Ascending aorta (tissue), 2 donors: Measurements from ENCODE around the gene DENND2C. TPM values are rescaled to one million over a fixed set of nuclear protein-coding genes. Genes with fewer than 3 reads are reported as not detected.

ENCODE experiments used
- DNase-seq, 2 donors: peaks; one replicate each; pipeline ENCODE4 v3.0.0-alpha.2; 2019; ENCODE audit warnings: low spot score in 2 of 2
- H3K27ac ChIP-seq, 2 donors: fragments of 200-600 bp; sonication (generic); one replicate each; pipeline ENCODE4 v1.5.1; 2016 to 2017; ENCODE audit warnings: mild to moderate bottlenecking in 1 of 2
- H3K27me3 ChIP-seq: fragments of 200-600 bp; sonication (generic); one replicate; pipeline ENCODE4 v1.5.1; 2017
- H3K36me3 ChIP-seq, 2 donors: fragments of 200-600 bp; sonication (generic); one replicate each; pipeline ENCODE4 v1.5.1; 2016
- H3K4me1 ChIP-seq, 2 donors: fragments of 200-600 bp; sonication (generic); one replicate each; pipeline ENCODE4 v1.5.1; 2016 to 2017; ENCODE audit warnings: mild to moderate bottlenecking in 1 of 2
- H3K4me3 ChIP-seq, 2 donors: fragments of 200-600 bp; sonication (generic); one replicate each; pipeline ENCODE4 v1.5.1; 2016 to 2017; ENCODE audit warnings: mild to moderate bottlenecking in 1 of 2
- H3K9me3 ChIP-seq, 2 donors: fragments of 200-600 bp; sonication (generic); one replicate each; pipeline ENCODE4 v1.5.1; 2016
- intact Hi-C: fragments of 100-400 bp; cut with DNase I; formaldehyde crosslinking; loops from one replicate; pipeline ENCODE4 v1.15.1; 2023
- total RNA-seq: library from RNA; depleted of rRNA; stranded (reverse); fragments of >200 nt; gene quantifications from one replicate; pipeline ENCODE4 v1.1.0, GENCODE V29; 2016
- TF ChIP-seq, protein P1 (sequence below), 3 experiments: fragments of 200-600 bp in 2 of 3; fragments of 450-650 bp in 1 of 3; sonication (generic) in 2 of 3; IDR thresholded peaks; one replicate each; pipeline ENCODE4 v1.5.1; 2016 to 2019; ENCODE audit warnings: antibody characterized with exemption in 3 of 3, mild to moderate bottlenecking in 1 of 3, moderate library complexity in 1 of 3

The DENND2C gene, protein sequence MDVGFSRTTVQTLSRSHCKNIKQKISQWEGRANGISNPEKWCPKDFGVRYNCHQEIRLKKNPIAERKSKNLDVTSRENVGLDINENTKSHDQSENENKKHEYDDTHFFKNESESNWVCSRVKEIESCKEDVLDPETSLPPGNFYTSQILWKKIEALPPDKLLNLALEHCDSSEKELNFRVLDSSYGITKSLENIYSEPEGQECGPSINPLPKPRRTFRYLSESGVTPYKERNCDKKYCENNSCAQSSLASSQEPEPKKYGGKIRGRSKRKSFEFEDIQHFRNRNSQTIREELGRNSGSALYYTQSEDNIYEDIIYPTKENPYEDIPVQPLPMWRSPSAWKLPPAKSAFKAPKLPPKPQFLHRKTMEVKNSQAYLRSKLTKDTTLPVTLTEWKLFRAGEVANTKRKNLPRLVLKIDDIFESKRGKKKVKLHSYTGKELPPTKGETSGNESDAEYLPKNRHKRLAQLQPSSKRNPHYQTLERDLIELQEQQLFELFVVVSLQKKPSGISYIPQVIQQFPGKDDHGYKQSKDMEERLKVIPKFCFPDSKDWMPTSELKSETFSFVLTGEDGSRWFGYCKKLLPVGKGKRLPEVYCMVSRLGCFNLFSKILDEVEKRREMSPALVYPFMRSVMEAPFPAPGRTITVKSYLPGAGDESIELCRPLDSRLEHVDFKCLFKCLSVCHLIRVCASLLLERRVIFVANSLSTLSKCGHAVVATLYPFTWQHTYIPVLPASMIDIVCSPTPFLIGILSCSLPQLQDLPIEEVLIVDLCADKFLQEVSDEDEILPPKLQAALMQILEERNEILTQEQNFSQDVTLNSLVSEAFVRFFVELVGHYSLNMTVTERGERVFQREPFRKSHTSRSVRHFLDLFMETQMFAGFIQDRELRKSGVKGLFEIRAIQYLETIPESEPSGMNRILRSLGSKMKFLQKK
- total RNA-seq = 5.4 TPM

DNA sequence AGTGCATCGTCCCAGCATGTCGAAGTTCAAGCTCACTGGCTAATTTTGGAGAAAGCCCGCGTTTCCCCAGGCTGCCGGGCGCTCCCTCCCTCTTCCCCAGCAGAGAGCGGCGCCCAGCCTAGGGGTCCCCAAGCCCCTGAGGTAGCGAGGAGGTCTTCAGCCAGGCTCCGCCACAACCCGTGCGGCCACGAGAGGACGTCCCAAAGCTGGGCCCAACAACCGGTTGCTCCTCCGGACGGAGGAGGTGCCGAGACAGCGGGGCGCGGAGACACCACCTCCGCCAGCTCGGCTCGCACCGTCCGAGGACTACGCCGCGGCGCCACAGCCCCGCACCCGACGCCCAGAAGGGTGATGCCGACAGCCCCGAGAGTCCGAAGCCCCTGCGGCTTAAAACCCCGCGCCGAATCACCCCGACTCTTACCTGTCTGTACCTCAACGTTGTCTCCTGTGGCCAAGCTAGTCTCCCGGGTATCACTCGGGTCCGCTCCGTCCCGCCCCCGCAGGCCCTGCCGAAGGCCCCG is at the start of gene DENND2C:
TSS of gene DENND2C (minus strand) at position 488 of the 521 bp plus-strand sequence. CDS start 44,065 bp downstream, outside the sequence.
- H3K27ac ChIP-seq = peak within 1 kb of the TSS; percentile 68 to 82
- intact Hi-C loops = loop anchor here (1.0 to 10.0 kb wide), 8 partner anchors 47 to 1282 kb away; partner anchors contain the start of genes BCAS2, CSDE1, NRAS and TRIM33

DNA sequence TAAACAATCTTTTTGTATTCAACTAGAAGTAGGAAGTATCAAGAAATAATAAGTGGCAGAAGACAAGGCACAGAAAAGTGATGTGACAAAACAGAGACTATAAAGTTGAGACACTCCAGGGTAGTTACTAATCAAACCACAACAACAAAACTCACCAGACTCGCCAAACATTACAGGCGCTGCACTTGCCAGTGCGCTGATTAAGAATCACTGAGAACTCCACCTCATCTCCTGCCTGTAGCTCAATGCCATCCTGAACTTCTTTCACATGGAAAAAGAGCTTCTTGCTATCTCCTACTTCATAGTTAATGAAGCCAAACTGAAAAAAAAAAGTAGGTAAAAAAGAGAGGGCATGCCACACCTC is 49.6 kb upstream of the DENND2C start:
- H3K4me3 ChIP-seq = no peak overlapping the region
- DNase-seq = no peak
- no peak overlapping the region for H3K27ac ChIP-seq
- no peaks in the 10 kb centered on the region for H3K27me3 ChIP-seq
- peaks cover 69 to 70% of the 10 kb centered on the region in 2 donors for H3K36me3 ChIP-seq
- peaks cover 3 to 11% of the 10 kb centered on the region in 2 donors for H3K4me1 ChIP-seq
- H3K9me3 ChIP-seq = no peaks in the 10 kb centered on the region
- TF ChIP-seq, protein P1, sequence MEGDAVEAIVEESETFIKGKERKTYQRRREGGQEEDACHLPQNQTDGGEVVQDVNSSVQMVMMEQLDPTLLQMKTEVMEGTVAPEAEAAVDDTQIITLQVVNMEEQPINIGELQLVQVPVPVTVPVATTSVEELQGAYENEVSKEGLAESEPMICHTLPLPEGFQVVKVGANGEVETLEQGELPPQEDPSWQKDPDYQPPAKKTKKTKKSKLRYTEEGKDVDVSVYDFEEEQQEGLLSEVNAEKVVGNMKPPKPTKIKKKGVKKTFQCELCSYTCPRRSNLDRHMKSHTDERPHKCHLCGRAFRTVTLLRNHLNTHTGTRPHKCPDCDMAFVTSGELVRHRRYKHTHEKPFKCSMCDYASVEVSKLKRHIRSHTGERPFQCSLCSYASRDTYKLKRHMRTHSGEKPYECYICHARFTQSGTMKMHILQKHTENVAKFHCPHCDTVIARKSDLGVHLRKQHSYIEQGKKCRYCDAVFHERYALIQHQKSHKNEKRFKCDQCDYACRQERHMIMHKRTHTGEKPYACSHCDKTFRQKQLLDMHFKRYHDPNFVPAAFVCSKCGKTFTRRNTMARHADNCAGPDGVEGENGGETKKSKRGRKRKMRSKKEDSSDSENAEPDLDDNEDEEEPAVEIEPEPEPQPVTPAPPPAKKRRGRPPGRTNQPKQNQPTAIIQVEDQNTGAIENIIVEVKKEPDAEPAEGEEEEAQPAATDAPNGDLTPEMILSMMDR (IDR thresholded peaks at IDR 0.05) = no peak
- intact Hi-C loops = loop anchor here (5.0 to 10.0 kb wide), 2 partner anchors 207 to 375 kb away; partner anchors contain the start of gene TRIM33

More for the DNA sequence above, at the start of gene DENND2C:
- peak within 1 kb of the TSS; percentile 77 to 94 for H3K4me3 ChIP-seq
- no peaks in the 10 kb centered on the region for H3K36me3 ChIP-seq
- H3K27me3 ChIP-seq = no peaks in the 10 kb centered on the region
- no peaks in the 10 kb centered on the region for H3K4me1 ChIP-seq
- no peak for DNase-seq
- H3K9me3 ChIP-seq = no peaks in the 10 kb centered on the region
- TF ChIP-seq, protein P1 (IDR thresholded peaks at IDR 0.05) = no peak

DNA sequence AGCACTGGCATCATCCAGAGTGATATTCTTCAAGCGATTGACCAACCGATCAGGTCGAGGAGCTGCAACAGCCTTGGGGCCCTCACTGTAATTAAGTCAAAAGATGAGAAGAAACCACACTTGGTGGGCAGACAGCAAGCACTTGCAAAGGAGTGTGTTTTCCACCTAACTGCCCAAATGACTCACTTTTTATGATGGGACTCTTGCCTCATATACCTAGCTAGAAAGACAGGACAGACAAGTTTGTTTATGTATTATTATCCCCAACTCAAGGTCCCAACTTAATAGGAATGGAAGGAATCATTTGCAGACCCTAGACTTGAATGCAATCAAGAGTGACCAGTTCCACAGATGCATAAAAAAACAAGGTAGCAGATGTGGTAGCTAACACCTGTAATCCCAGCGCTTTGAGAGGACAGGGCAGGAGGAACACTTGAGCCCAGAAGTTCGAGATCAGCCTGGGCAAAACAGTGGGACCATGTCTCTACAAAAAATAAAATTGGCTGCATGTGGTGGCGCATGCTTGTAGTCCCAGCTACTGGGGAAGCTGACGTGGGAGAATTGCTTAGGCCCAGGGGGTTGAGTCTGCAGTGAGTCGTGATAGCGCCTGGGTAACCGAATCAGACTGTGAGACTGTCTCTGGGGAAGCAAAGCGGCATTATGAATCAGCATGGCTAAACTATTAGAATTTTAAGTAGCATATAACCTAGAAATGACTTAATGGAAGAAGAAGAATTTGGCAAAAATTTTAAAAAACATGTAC is 49.0 kb upstream of the DENND2C start:
- Histone ChIP-seq H3K4me3 (no peak overlapping the region), H3K4me1 (peaks cover 3 to 12% of the 10 kb centered on the region in 2 donors), H3K36me3 (peaks cover 65 to 66% of the 10 kb centered on the region in 2 donors), H3K27ac (no peak overlapping the region), H3K9me3 (no peaks in the 10 kb centered on the region), H3K27me3 (no peaks in the 10 kb centered on the region)
- TF ChIP-seq, protein P1 (IDR thresholded peaks at IDR 0.05) = no peak
- no peak for DNase-seq
- intact Hi-C loops = loop anchor here (5.0 to 10.0 kb wide), 2 partner anchors 207 to 374 kb away; partner anchors contain the start of gene TRIM33

DNA sequence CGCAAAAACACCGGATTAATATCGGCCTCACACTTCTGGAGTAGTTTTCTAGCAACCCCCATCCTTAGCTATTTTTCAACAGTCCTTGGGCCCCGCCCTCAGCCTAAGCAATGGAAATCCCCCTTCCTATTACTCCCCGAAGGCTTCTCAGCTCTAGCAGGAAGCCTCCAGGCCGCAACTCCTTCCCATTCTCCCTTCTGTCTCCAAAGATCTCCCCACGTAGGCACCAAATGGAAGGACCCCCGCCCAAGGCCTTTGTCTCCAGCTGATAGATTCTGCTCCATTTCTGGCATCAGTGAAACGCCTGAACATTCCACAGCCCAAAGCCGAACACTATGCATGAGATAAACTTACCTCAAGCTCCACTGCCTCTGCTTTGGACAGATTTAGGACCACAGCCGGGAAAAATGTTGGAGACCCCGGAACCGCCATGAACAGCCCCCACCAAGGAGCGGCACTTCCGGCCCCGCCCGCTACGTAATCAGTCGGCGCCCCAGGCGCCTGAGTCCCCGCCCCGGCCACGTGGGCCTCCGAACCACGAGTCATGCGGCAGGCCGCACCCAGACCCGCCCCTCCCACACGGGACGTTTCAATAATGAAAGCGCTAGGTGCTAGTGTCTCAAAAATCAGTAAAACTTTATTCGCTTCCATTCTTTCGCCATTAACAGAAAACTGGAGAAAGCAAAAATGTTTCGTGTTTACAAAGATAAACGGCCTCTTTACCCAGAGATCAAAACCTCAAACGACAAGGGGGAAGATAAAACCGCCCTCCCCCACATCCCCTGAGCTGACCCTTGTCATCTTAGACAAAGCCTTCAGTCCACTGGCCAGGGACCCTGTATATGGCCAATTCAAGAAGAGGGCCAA is 46.7 kb upstream of the DENND2C start, which contains the start of gene NRAS:
TSS of gene NRAS (minus strand) at position 468 of the 867 bp plus-strand sequence. CDS start 611 bp downstream, outside the sequence.
- intact Hi-C loops = loop anchor here (1.0 to 10.0 kb wide), 5 partner anchors 40 to 372 kb away; partner anchors contain the start of genes BCAS2, CSDE1, DENND2C and TRIM33
- Histone ChIP-seq H3K27ac (peak within 1 kb of the TSS; percentile 87 to 95), H3K9me3 (no peaks in the 10 kb centered on the region), H3K4me3 (peak within 1 kb of the TSS; percentile 86 to 99), H3K4me1 (peaks cover 3 to 12% of the 10 kb centered on the region in 2 donors), H3K36me3 (peaks cover 45 to 52% of the 10 kb centered on the region in 2 donors), H3K27me3 (no peaks in the 10 kb centered on the region)
- peak; percentile 71 to 97 for DNase-seq
- TF ChIP-seq, protein P1 (IDR thresholded peaks at IDR 0.05) = no peak
